IMR-90 (cell line): ENCODE results near the gene APOB. TPM values are rescaled to one million over a fixed set of nuclear protein-coding genes. Genes with fewer than 3 reads are reported as not detected.

ENCODE experiments used
- ATAC-seq: fragments of 200-7000 bp; cut with Tn5 transposase; 2 replicates; pipeline ENCODE4 v1.9.1; 2020; ENCODE audit warnings: low read depth, mild to moderate bottlenecking, moderate library complexity
- BruUV-seq: library from RNA; stranded (reverse); fragments of 400-500 nt; replicated peaks from 2 replicates; lab custom pipeline; 2021; lab: Mats Ljungman, UMichigan
- CTCF ChIA-PET: fragments of 300-600 bp; formaldehyde crosslinking; extraction: SDS; loops from one replicate; lab custom pipeline; 2021; ENCODE audit warnings: antibody characterized with exemption; lab: Yijun Ruan, JAX
- POLR2A ChIA-PET: fragments of 300-600 bp; sonication (Branson Sonifier 250); formaldehyde crosslinking; loops from one replicate; lab custom pipeline; 2022; ENCODE audit warnings: antibody characterized with exemption; ENCODE audit not compliant: unreplicated experiment; lab: Charles Lee
- DNase-seq: peaks from one replicate; pipeline ENCODE4 v3.0.0; 2013
- H2AFZ ChIP-seq: replicated peaks from 2 replicates; pipeline ENCODE3; 2013; ENCODE audit warnings: low read length, mild to moderate bottlenecking; ENCODE audit not compliant: poor library complexity
- H2AK5ac ChIP-seq: 2 replicates; pipeline ENCODE4 v1.6.1; 2013; ENCODE audit warnings: low read depth, low read length, inconsistent platforms
- H2AK9ac ChIP-seq: replicated peaks from 2 replicates; pipeline ENCODE3; 2013; ENCODE audit warnings: mild to moderate bottlenecking, low read depth, low read length, moderate library complexity; ENCODE audit not compliant: poor library complexity
- H2BK120ac ChIP-seq: 2 replicates; pipeline ENCODE4 v1.6.1; 2013; ENCODE audit warnings: low read depth, low read length, inconsistent platforms
- H2BK15ac ChIP-seq: 3 replicates; pipeline ENCODE4 v1.6.1; 2013; ENCODE audit warnings: low read depth, low read length, inconsistent platforms
- H2BK20ac ChIP-seq: 2 replicates; pipeline ENCODE4 v1.6.1; 2013; ENCODE audit warnings: low read depth, mild to moderate bottlenecking, inconsistent platforms, low read length, moderate library complexity
- H2BK5ac ChIP-seq: 2 replicates; pipeline ENCODE4 v1.6.1; 2013; ENCODE audit warnings: mild to moderate bottlenecking, low read depth, low read length, inconsistent platforms; ENCODE audit not compliant: poor library complexity, severe bottlenecking
- H3K14ac ChIP-seq: replicated peaks from 2 replicates; pipeline ENCODE4 v1.6.1; 2013; ENCODE audit warnings: low read depth, low read length, inconsistent platforms
- H3K18ac ChIP-seq: 2 replicates; pipeline ENCODE4 v1.6.1; 2013; ENCODE audit warnings: low read depth, low read length, control low read depth
- H3K23ac ChIP-seq: 2 replicates; pipeline ENCODE4 v1.6.1; 2013; ENCODE audit warnings: low read depth, low read length, inconsistent platforms
- H3K27ac ChIP-seq: 2 replicates; pipeline ENCODE4 v1.5.1; 2013; ENCODE audit warnings: mild to moderate bottlenecking, control low read depth, low read length; ENCODE audit not compliant: insufficient read depth
- H3K27me3 ChIP-seq: 2 replicates; pipeline ENCODE4 v1.6.1; 2013; ENCODE audit warnings: low read length; ENCODE audit not compliant: control insufficient read depth, insufficient read depth
- H3K36me3 ChIP-seq: 2 replicates; pipeline ENCODE4 v1.6.1; 2013; ENCODE audit warnings: low read length, mixed read lengths; ENCODE audit not compliant: control insufficient read depth, insufficient read depth
- H3K4ac ChIP-seq: 2 replicates; pipeline ENCODE4 v1.6.1; 2013; ENCODE audit warnings: low read depth, low read length, inconsistent platforms
- H3K4me1 ChIP-seq: 2 replicates; pipeline ENCODE4 v1.6.1; 2013; ENCODE audit warnings: low read length, mixed read lengths; ENCODE audit not compliant: control insufficient read depth, insufficient read depth
- H3K4me2 ChIP-seq: 2 replicates; pipeline ENCODE4 v1.6.1; 2013; ENCODE audit warnings: low read depth, mild to moderate bottlenecking, control low read depth, low read length, moderate library complexity
- H3K4me3 ChIP-seq: 2 replicates; pipeline ENCODE4 v1.5.1; 2013; ENCODE audit warnings: low read depth, mild to moderate bottlenecking, control low read depth, low read length, moderate library complexity; ENCODE audit not compliant: insufficient read depth
- H3K56ac ChIP-seq: 2 replicates; pipeline ENCODE4 v1.6.1; 2013; ENCODE audit warnings: low read length, inconsistent platforms; ENCODE audit not compliant: insufficient read depth; ENCODE audit errors: extremely low read depth
- H3K79me1 ChIP-seq, 2 experiments: 2 replicates each; pipeline ENCODE4 v1.6.1; 2013; ENCODE audit warnings: low read length in 2 of 2, inconsistent platforms in 1 of 2, low read depth in 1 of 2
- H3K9ac ChIP-seq: 2 replicates; pipeline ENCODE4 v1.6.1; 2013; ENCODE audit warnings: low read depth, low read length, control low read depth
- H3K9me1 ChIP-seq: 2 replicates; pipeline ENCODE4 v1.6.1; 2013; ENCODE audit warnings: low read length, inconsistent platforms; ENCODE audit not compliant: insufficient read depth
- H3K9me3 ChIP-seq: 2 replicates; pipeline ENCODE4 v1.6.1; 2013; ENCODE audit warnings: low read length; ENCODE audit not compliant: control insufficient read depth, insufficient read depth
- H4K20me1 ChIP-seq: 2 replicates; pipeline ENCODE4 v1.6.1; 2013; ENCODE audit warnings: low read length, inconsistent platforms; ENCODE audit not compliant: insufficient read depth
- H4K5ac ChIP-seq: 2 replicates; pipeline ENCODE4 v1.6.1; 2013; ENCODE audit warnings: mild to moderate bottlenecking, low read depth, low read length, control low read depth
- H4K8ac ChIP-seq, 2 experiments: 2 replicates each; pipeline ENCODE4 v1.6.1; 2013; ENCODE audit warnings: low read depth in 2 of 2, low read length in 2 of 2, control low read depth in 1 of 2, inconsistent platforms in 1 of 2
- H4K91ac ChIP-seq: 2 replicates; pipeline ENCODE4 v1.6.1; 2013; ENCODE audit warnings: low read depth, low read length, inconsistent platforms; ENCODE audit not compliant: insufficient read depth
- CEBPB ChIP-seq: IDR thresholded peaks from 2 replicates; pipeline ENCODE4 v1.6.1; 2012; ENCODE audit warnings: low read depth, low read length, improper control_type of control experiment
- CHD1 ChIP-seq: IDR thresholded peaks from 2 replicates; pipeline ENCODE4 v1.6.1; 2012; ENCODE audit warnings: low read depth, low read length, improper control_type of control experiment
- CTCF ChIP-seq: conservative IDR thresholded peaks from 2 replicates; pipeline ENCODE4 v1.5.1; 2012; ENCODE audit warnings: mild to moderate bottlenecking, low read depth, low read length, improper control_type of control experiment
- MAFK ChIP-seq: IDR thresholded peaks from 2 replicates; pipeline ENCODE4 v1.6.1; 2012; ENCODE audit warnings: low read depth, low read length, improper control_type of control experiment
- MAZ ChIP-seq: IDR thresholded peaks from 2 replicates; pipeline ENCODE4 v1.6.1; 2012; ENCODE audit warnings: low read depth, mild to moderate bottlenecking, low read length, improper control_type of control experiment, moderate library complexity, borderline replicate concordance
- RFX5 ChIP-seq: IDR thresholded peaks from 2 replicates; pipeline ENCODE4 v1.8.0; 2012; ENCODE audit warnings: low read depth, mild to moderate bottlenecking, low read length, moderate library complexity
- WGBS, 2 experiments: methylation state at CpG; one replicate each; pipeline versions ENCODE4 v1.1.5 to v1.1.7; 2013; ENCODE audit warnings: missing lambda C conversion rate in 2 of 2; ENCODE audit not compliant: insufficient read length in 1 of 2; ENCODE audit errors: extremely low coverage in 2 of 2; 5-methylcytosine and 5-hydroxymethylcytosine counted together
- dilution Hi-C: fragments of 300-500 bp; cut with HindIII; formaldehyde crosslinking; loops from one replicate; pipeline ENCODE4 v1.14.3; 2018; ENCODE audit warnings: low sequenced_read_pairs; ENCODE audit not compliant: unreplicated experiment
- in situ Hi-C: fragments of 300-500 bp; cut with MboI; formaldehyde crosslinking; loops from 3 replicates; pipeline ENCODE4 v1.14.3; 2019; ENCODE audit warnings: low sequenced_read_pairs, inconsistent platforms, mixed read lengths
- intact Hi-C: fragments of 100-400 bp; cut with micrococcal nuclease; formaldehyde crosslinking; loops from 2 replicates; pipeline ENCODE4 v1.10.0; 2022
- polyA plus RNA-seq, 3 experiments: library from polyadenylated mRNA; depleted of rRNA; stranded (reverse); fragments of >200 nt; gene quantifications; 2 replicates each; pipeline ENCODE4 v1.2.3, GENCODE V29; 2012; ENCODE audit warnings: low replicate concordance in 1 of 3
- total RNA-seq: library from RNA; depleted of rRNA; stranded (reverse); fragments of >200 nt; gene quantifications from 2 replicates; pipeline ENCODE4 v1.2.3, GENCODE V29; 2012

The APOB gene
- total and polyA plus RNA-seq, 2 of the 4 experiments (the other 2 are of a cell fraction) = under 0.01 TPM; not detected in 1

GRCh38 chr2:21037671-21038108 lies 6.2 kb downstream of the APOB start:
- no peak overlapping the region for H4K8ac ChIP-seq
- H3K4me2 ChIP-seq = no peak overlapping the region
- no peak overlapping the region for H3K14ac ChIP-seq
- H4K5ac ChIP-seq = no peak overlapping the region
- H2AK9ac ChIP-seq = no peak overlapping the region
- H3K18ac ChIP-seq = no peak overlapping the region
- H3K23ac ChIP-seq = no peak overlapping the region
- no peaks in the 10 kb centered on the region for H3K79me1 ChIP-seq
- H3K56ac ChIP-seq = no peak overlapping the region
- H3K4me1 ChIP-seq = no peaks in the 10 kb centered on the region
- no peak overlapping the region for H3K4ac ChIP-seq
- no peak overlapping the region for H3K27ac ChIP-seq
- ATAC-seq = no peak
- DNase-seq = no peak
- H3K9me1 ChIP-seq = no peaks in the 10 kb centered on the region; the same call in 1 of the 2 replicates
- H3K9ac ChIP-seq = no peak overlapping the region
- in situ Hi-C loops (no loop called here), intact Hi-C loops (no loop called here), dilution Hi-C loops (no loop called here)
- H2AK5ac ChIP-seq = no peak overlapping the region
- no CpG with 5 or more reads among the region's 3 CpGs for WGBS, 2 experiments
- H3K27me3 ChIP-seq = 0 out of 2 replicates have a peak, but pooled peaks cover 2% of the 10 kb centered on the region
- H2BK120ac ChIP-seq = no peak overlapping the region
- H2BK20ac ChIP-seq = no peak overlapping the region
- H2BK15ac ChIP-seq = no peak overlapping the region
- H2AFZ ChIP-seq = no peak overlapping the region
- no peak overlapping the region for H3K4me3 ChIP-seq
- no TSS peak for BruUV-seq
- H3K36me3 ChIP-seq = no peaks in the 10 kb centered on the region
- ChIA-PET CTCF (interaction anchor here (0.6 kb wide), 1 partner anchor 1475 kb away, joined by 5 read pairs; no protein-coding TSS in a partner anchor), POLR2A (no interaction called here)
- no peak overlapping the region for H4K91ac ChIP-seq
- no peaks in the 10 kb centered on the region for H3K9me3 ChIP-seq
- H2BK5ac ChIP-seq = no peak overlapping the region
- H4K20me1 ChIP-seq = no peaks in the 10 kb centered on the region
- TF ChIP-seq CTCF (no peak), CEBPB (no peak), MAZ (no peak), MAFK (no peak), CHD1 (no peak), RFX5 (no peak)
